GM18861 (cell line): ENCODE measurements around the gene IFNW1.
"Not testable (repeated sequence)": the region's sequence is repeated elsewhere in the genome, so short reads cannot be mapped to it uniquely, and the experiment has no call there.

Source experiments
- ATAC-seq: cut with Tn5 transposase; IDR thresholded peaks from one replicate; pipeline ENCODE4 v1.9.1; 2021; ENCODE audit not compliant: unreplicated experiment

The IFNW1 gene

GRCh38 chr9:21141427-21141882 is at the start of gene IFNW1:
TSS of gene IFNW1 (minus strand) at chr9:21141832. CDS start at chr9:21141570, 262 bp downstream.
- no peak for ATAC-seq

DNA sequence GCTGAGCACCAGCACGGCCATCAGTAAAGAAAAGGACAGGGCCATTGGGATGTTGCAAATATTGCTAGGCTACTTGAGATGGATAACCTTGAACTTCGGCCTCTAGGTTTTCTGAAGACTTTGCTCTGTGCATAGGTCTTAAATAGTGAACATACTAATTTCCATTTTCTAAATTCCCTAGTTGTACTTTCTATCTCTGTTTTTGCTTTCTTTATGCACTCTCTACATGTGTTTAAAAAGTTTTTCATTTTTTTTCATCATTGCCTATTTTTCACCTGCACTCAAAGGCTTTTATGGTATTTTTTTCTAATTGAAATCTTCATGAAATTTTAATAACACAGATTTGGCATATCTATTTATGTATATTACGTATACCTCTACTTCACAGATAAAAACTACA is 45.9 kb upstream of the IFNW1 start, which contains the start of gene IFNA4:
Gene IFNA4, minus strand, starts transcription at position 101 of the 400 bp plus-strand sequence. Its CDS starts 56 bp downstream, at position 45.
- not testable (repeated sequence) for ATAC-seq

GRCh38 chr9:21182810-21183736 is 41.4 kb upstream of the IFNW1 start:
- peak; percentile 80 for ATAC-seq

DNA sequence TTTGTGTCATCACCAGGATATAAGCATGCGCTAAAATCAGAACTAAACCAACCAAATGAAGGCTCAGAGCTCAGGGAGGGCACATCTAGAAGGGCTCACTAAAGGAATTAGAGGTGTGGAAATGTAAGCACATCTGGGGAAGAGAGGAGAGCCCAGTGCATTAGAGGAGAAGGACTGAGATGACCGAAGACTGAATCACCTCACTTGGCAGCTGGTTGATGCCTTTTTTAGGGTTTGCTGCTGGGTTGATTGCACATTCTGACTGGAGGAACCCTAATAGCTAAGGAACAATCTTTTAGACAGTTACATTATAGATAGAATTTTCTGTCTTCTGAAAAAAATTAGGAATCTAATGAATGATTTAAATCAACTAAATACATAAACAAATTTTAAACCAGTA is 33.0 kb upstream of the IFNW1 start:
- ATAC-seq = no peak

GRCh38 chr9:21172156-21172555 is 30.5 kb upstream of the IFNW1 start:
- ATAC-seq = no peak

GRCh38 chr9:21171351-21171750 is 29.7 kb upstream of the IFNW1 start:
- ATAC-seq = no peak

DNA sequence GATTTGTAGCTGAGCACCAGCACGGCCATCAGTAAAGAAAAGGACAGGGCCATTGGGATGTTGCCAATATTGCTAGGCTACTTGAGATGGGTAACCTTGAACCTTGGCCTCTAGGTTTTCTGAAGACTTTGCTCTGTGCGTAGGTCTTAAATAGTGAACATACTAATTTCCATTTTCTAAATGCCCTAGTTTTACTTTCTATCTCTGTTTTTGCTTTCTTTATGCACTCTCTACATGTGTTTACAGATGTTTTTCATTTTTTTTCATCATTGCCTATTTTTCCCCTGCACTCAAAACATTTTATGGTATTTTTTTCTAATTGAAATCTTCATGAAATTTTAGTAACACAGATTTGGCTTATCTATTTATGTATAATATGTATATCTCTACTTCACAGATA is 24.9 kb upstream of the IFNW1 start, which contains the start of gene IFNA21:
Gene IFNA21, minus strand, starts transcription at position 101 of the 400 bp plus-strand sequence. Its CDS starts 48 bp downstream, at position 53.
- not testable (repeated sequence) for ATAC-seq

GRCh38 chr9:21165516-21165915 is 23.9 kb upstream of the IFNW1 start:
- ATAC-seq = no peak

DNA sequence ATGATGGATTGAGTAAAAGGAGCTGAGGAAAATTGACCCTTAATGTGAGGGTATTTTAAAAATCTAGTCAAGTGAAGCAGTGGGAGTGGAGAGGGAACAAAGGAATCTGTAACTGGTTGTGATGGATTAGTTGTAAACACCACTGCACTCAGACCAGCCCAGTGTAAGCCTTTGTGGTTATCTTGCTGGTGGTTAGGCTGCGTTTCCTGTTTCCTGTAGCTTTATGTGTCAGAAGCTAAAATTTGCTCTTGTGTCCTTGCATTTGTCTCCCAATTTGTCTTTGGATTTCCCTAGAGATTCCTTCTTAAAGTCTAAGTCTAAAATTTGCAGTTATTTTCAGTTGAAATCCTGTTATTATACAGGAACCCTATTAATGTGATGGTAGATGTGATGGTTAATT is 18.5 kb upstream of the IFNW1 start:
- ATAC-seq = peak; percentile 89

DNA sequence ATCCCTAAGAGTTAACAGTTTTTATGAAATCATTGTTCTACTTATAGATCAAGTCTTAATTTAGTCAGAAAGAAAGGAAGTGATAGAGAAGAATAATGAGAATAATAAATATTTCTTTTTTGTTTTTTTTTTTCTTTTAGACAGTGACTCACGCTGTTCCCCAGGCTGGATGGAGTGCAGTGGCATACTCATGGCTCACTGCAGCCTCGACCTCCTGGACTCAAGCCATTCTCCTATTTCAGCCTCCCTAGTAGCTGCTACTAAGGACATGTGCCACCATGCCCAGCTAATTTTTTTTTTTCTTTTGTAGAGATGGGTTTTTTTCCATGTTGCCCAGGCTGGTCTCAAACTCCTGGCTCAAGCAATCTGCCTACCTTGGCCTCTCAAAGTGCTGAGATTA is 13.9 kb upstream of the IFNW1 start:
- ATAC-seq = no peak

DNA sequence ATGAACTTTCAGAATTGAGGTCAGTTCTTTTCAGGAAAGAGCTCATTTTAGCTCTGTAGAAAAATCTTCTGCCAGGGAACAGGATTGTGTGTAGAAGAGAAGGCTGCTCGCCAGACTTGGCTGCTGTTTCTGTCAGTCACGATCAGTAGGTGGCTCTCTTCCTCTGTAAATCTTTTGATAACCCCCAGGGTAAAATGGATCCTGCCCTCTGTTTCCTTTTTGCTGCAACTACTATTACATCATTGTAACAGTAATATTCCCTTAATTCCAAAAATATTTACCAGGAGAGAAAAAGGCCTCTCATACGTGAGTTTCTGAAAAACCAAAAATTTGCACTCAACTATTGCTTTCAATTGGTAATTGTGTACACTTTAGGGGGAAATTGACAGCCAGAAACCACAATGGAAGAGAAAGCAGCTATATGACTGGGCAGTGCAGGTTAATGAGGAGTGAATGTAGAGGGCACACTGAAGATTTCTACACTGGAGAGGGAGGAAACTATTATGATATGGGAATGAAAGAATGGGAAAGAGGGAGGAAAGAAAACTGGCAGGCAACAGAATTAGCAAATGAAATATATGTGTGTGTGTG is 12.5 kb upstream of the IFNW1 start:
- ATAC-seq = peak; percentile 76

DNA sequence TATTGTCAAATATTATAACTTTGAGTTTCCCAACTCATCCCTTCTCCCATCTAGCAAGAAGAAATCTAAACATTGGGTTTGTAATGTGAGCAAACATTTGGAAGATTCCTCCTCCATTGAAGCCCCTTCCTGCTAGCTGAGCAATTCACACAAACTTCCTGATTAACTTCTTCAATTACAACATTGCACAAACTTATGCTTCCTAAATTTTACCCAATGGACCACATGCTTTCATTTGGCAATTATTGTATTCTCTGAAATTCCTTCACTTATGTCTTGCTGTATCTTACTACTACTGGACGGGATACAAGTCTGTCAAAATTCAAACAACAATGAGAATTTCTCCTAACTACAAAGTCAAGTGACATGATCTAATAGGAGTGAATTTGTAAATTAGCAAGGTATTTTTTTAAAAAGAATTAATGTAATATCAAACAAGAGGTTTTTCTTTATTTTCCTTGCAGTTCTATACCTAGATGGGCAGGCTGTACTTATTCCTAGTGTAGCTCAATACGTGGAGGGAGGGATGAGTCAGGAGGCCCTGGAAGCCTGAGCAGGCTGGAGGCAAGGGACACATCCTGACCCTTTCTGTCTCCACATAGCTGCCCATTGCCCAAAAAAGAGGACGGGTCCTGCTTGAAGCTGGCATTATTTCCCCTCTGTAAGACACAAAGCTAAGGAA is 11.8 kb upstream of the IFNW1 start:
- peak; percentile 24 for ATAC-seq

DNA sequence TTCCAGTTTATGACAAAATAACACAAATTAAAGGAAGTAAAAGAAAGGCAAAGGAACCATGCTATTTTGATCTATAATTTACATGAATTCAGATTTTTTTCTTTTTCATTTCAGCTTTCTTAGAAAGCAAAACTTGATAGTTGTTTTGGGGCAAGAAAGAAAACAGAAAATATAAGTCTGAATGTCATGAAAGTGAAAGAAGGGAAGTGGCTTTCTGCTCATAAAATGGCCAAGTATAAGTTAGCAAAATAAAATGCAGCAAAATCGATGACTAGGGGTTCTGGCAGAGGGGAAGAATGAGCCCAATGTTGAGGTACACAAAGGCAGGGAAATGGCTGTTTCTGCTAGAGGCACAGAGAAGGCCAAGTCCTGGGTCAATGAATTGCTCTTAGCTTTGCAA is 3.0 kb upstream of the IFNW1 start:
- no peak for ATAC-seq

DNA sequence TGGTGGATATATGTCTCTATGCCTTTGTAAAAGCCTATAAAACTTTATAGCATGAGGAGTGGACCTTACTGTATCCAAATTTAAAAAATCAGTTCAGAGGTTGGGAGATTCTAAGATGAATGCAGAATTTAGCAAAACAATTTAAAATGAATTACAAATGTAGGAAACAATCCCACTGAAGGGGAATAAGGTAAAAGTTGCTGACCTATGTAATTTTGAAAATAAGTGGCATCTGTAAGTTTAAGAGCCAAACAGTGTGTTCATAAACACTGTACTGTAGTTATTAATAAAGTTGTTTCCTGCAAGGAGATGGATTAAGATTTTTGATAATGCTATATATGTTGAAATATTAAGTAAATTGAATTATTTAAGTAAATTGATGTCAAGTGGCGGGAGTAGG is 4.6 kb downstream of the IFNW1 start:
- ATAC-seq = no peak

GRCh38 chr9:21135736-21136135 is 5.9 kb downstream of the IFNW1 start:
- no peak for ATAC-seq

DNA sequence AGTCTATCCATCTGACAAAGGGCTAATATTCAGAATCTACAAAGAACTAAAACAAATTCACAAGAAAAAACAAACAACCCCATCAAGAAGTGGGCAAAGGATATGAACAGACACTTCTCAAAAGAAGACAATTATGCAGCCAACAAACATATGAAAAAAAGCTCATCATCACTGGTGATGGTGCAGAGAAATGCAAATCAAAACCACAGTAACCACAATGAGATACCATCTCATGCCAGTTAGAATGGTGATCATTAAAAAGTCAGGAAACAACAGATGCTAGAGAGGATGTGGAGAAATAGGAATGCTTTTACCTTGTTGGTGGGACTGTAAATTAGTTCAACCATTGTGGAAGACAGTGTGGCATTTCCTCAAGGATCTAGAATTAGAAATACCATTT is 13.4 kb downstream of the IFNW1 start:
- ATAC-seq = not testable (repeated sequence)

GRCh38 chr9:21121595-21122251 is 19.9 kb downstream of the IFNW1 start:
- ATAC-seq = peak; percentile 87

GRCh38 chr9:21121079-21121478 is 20.6 kb downstream of the IFNW1 start:
- no peak for ATAC-seq

DNA sequence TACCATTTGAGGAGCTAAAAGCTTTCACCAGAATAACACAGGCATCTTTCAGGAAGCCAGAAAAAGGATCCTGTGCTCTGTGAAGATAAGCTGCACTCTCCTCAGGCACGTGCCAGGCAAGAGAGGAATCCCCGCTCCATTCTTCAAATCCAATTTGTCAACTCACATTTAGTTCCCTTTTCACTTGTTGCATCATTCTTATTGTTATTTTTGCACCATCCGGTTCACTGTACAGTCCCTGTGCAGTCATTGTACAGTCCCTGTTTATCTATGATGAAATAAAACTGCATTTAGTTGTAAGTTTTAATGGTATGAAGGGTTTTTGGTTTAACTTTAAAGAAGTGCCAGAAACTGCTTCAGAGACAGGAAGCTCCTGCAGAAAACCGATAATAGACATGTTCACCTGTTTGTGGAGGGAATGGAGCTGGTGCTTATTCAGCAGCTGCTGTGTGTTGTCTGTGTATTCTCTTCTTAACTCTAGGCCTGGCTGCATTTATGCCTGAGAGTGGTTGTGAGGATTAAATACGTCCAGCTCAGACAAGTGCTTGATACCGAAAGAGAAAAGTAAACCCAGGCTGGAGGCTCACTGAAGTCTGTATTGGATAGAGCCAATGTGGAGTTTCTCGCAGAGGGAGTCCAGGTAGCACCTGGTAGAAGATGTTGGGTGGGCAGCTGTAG is 22.4 kb downstream of the IFNW1 start:
- ATAC-seq = no peak

- ATAC-seq = no peak
These were observed 27.3 kb downstream of the IFNW1 start for GRCh38 chr9:21114311-21114710.
